ENCODE data around the gene RTP1. TPM values are rescaled to one million over a fixed set of nuclear protein-coding genes. Genes with fewer than 3 reads are reported as not detected.

RTP1 gene
- total and polyA plus RNA-seq, 9 of the 15 experiments (the other 6 are each of a cell fraction or from before 2014, with no cell fraction given): not detected

GRCh38 chr3:187223799-187224198 is 26.5 kb downstream of the RTP1 start:
- Histone ChIP-seq H2AFZ (ENCODE audit: low read depth, low read length) (no peak overlapping the region), H3K9ac (ENCODE audit: insufficient read depth in 1 of 2, low read depth in 2 of 2, low read length in 2 of 2) (no peak overlapping the region)
- BruUV-seq (replicated peaks): no TSS peak
- TF ChIP-seq ETV6 (IDR thresholded peaks at IDR 0.05; ENCODE audit: borderline replicate concordance in 1 of 2, low read depth in 2 of 2, low read length in 1 of 2) (no peak), ETV6 (CRISPR knock-in tag; IDR thresholded peaks at IDR 0.05; ENCODE audit: borderline replicate concordance) (no peak), NCOA6 (IDR thresholded peaks at IDR 0.05) (no peak), ZNF134 (CRISPR knock-in tag; conservative IDR thresholded peaks at IDR 0.05) (no peak), PREB (CRISPR knock-in tag; IDR thresholded peaks at IDR 0.05) (no peak), COPS2 (conservative IDR thresholded peaks at IDR 0.05) (no peak), MCM3 (IDR thresholded peaks at IDR 0.05) (no peak)
- TF ChIP-seq, protein P1, sequence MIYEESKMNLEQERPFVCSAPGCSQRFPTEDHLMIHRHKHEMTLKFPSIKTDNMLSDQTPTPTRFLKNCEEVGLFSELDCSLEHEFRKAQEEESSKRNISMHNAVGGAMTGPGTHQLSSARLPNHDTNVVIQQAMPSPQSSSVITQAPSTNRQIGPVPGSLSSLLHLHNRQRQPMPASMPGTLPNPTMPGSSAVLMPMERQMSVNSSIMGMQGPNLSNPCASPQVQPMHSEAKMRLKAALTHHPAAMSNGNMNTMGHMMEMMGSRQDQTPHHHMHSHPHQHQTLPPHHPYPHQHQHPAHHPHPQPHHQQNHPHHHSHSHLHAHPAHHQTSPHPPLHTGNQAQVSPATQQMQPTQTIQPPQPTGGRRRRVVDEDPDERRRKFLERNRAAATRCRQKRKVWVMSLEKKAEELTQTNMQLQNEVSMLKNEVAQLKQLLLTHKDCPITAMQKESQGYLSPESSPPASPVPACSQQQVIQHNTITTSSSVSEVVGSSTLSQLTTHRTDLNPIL (CRISPR knock-in tag; IDR thresholded peaks at IDR 0.05): no peak
- TF ChIP-seq, protein P2, sequence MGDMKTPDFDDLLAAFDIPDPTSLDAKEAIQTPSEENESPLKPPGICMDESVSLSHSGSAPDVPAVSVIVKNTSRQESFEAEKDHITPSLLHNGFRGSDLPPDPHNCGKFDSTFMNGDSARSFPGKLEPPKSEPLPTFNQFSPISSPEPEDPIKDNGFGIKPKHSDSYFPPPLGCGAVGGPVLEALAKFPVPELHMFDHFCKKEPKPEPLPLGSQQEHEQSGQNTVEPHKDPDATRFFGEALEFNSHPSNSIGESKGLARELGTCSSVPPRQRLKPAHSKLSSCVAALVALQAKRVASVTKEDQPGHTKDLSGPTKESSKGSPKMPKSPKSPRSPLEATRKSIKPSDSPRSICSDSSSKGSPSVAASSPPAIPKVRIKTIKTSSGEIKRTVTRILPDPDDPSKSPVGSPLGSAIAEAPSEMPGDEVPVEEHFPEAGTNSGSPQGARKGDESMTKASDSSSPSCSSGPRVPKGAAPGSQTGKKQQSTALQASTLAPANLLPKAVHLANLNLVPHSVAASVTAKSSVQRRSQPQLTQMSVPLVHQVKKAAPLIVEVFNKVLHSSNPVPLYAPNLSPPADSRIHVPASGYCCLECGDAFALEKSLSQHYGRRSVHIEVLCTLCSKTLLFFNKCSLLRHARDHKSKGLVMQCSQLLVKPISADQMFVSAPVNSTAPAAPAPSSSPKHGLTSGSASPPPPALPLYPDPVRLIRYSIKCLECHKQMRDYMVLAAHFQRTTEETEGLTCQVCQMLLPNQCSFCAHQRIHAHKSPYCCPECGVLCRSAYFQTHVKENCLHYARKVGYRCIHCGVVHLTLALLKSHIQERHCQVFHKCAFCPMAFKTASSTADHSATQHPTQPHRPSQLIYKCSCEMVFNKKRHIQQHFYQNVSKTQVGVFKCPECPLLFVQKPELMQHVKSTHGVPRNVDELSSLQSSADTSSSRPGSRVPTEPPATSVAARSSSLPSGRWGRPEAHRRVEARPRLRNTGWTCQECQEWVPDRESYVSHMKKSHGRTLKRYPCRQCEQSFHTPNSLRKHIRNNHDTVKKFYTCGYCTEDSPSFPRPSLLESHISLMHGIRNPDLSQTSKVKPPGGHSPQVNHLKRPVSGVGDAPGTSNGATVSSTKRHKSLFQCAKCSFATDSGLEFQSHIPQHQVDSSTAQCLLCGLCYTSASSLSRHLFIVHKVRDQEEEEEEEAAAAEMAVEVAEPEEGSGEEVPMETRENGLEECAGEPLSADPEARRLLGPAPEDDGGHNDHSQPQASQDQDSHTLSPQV (IDR thresholded peaks at IDR 0.05): no peak

More at GRCh38 chr3:187223799-187224198, 26.5 kb downstream of the RTP1 start:
- CTCF ChIA-PET (ENCODE audit: low intra/inter-chr PET ratio): no interaction called here
- FAIRE-seq (no peak), DNase-seq (ENCODE audit: extremely low read depth in 1 of 4, low spot score in 3 of 4) (no peak), ATAC-seq (no peak)
- Histone ChIP-seq H4K20me1 (replicated peaks; ENCODE audit: control insufficient read depth, insufficient read depth, low read length) (no peaks in the 10 kb centered on the region), H3K9me1 (ENCODE audit: control insufficient read depth, insufficient read depth, low read length) (no peaks in the 10 kb centered on the region), H3K4me3 (no peak overlapping the region), H3K27me3 (ENCODE audit: control insufficient read depth in 2 of 2, insufficient read depth in 2 of 2, low read length in 2 of 2) (peaks cover 6 to 50% of the 10 kb centered on the region in 2 experiments; a peak in 3 of 5 replicates), H3K27ac (ENCODE audit: extremely low read depth, low read depth, low read length) (no peak overlapping the region), H3K4me2 (ENCODE audit: insufficient read depth, low read length) (no peak overlapping the region), H3K79me2 (ENCODE audit: control insufficient read depth, insufficient read depth, low read length) (no peaks in the 10 kb centered on the region), H3K9me3 (replicated peaks; ENCODE audit: control insufficient read depth, insufficient read depth, low read depth, low read length) (no peaks in the 10 kb centered on the region), H3K4me1 (replicated peaks in 1 of 2; ENCODE audit: control insufficient read depth in 2 of 2, insufficient read depth in 2 of 2, low read length in 2 of 2) (no peaks in the 10 kb centered on the region; a peak in 1 of 5 replicates), H3K36me3 (ENCODE audit: control insufficient read depth, insufficient read depth, low read length) (no peaks in the 10 kb centered on the region)
- WGBS (ENCODE audit: insufficient coverage, low coverage, missing lambda C conversion rate): 0% methylated on average over 3 of the region's 3 CpGs
- intact Hi-C loops (cut with micrococcal nuclease) (loop anchor here (5.0 kb wide), 1 partner anchor 394 kb away; no protein-coding TSS in a partner anchor), in situ Hi-C loops (cut with MboI) (no loop called here)
- POLR2A ChIA-PET: interaction anchor here (0.9 kb wide), 2 partner anchors 71 to 112 kb away, joined by 3 read pairs; no protein-coding TSS in a partner anchor
